Body of pancreas (tissue), 4 donors: ENCODE measurements around the gene ABI2.

Source experiments
- CTCF ChIP-seq, 7 experiments: fragments of 450-650 bp in 4 of 7; fragments of 200-600 bp in 3 of 7; sonication (generic) in 3 of 7; IDR thresholded peaks; one replicate each; pipeline ENCODE4 v1.5.1; 2016 to 2019; ENCODE audit warnings: antibody characterized with exemption in 7 of 7
- POLR2A ChIP-seq, 3 donors: fragments of 450-650 bp; IDR thresholded peaks; one replicate each; pipeline ENCODE4 v1.6.1; 2016; ENCODE audit warnings: antibody characterized with exemption in 3 of 3, mild to moderate bottlenecking in 2 of 3

- TF ChIP-seq CTCF (IDR thresholded peaks at IDR 0.05), result no peak
- no peak for TF ChIP-seq POLR2A (IDR thresholded peaks at IDR 0.05)
Observed at GRCh38 chr2:203413796-203414195, 85.6 kb downstream of the ABI2 start.
